GM12892 (cell line): Measurements from ENCODE around the gene ATP8B3.

ENCODE experiments used
- DNase-seq: peaks from one replicate; pipeline ENCODE4 v3.0.0; 2011; ENCODE audit not compliant: insufficient read length
- FAIRE-seq: peaks from 2 replicates; lab custom pipeline; 2011; peaks lifted over from hg19 to GRCh38; lab: Jason Lieb, UNC
- POLR2A ChIP-seq: IDR thresholded peaks from 2 replicates; pipeline ENCODE4 v1.6.1; 2011; ENCODE audit warnings: low read depth, low read length, control low read depth
- POLR2AphosphoS5 ChIP-seq: IDR thresholded peaks from 2 replicates; pipeline ENCODE4 v1.6.1; 2011; ENCODE audit warnings: low read depth, low read length, control low read depth
- TAF1 ChIP-seq: IDR thresholded peaks from 2 replicates; pipeline ENCODE4 v1.6.1; 2011; ENCODE audit warnings: low read depth, mild to moderate bottlenecking, control low read depth, low read length, borderline replicate concordance

Gene ATP8B3

DNA sequence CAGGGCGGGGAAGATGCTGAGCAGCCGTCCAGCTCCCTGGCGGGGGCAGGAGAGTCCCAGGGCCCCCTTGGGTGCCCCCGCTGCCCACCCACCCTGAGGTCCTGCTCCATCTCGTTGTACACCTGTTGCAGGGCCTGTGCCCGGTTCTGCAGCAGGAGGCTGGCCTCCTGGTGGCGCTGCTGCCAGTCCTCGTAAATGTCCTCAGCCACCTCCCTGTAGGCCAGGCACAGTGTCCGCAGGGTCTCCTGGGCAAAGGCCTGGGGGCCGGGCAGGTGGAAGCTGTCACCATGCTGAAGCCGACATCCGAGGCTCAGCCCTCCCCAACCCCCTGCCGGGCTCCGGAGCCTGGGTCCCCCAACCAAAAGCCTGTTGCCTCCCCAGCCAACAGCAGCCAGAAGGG is 20.2 kb downstream of the ATP8B3 start:
- FAIRE-seq (no peak), DNase-seq (no peak)
- TF ChIP-seq POLR2AphosphoS5 (no peak), POLR2A (no peak), TAF1 (no peak)

GRCh38 chr19:1790054-1790792 is 21.9 kb downstream of the ATP8B3 start:
- DNase-seq (no peak), FAIRE-seq (no peak)
- TF ChIP-seq POLR2A, result no peak

- TF ChIP-seq POLR2AphosphoS5 (no peak), TAF1 (no peak), POLR2A (no peak)
- DNase-seq (no peak), FAIRE-seq (no peak)
Measured at GRCh38 chr19:1789261-1790041, 22.6 kb downstream of the ATP8B3 start.

GRCh38 chr19:1787116-1787515 is 25.0 kb downstream of the ATP8B3 start:
- no peak for DNase-seq
- TF ChIP-seq TAF1, result no peak
- no peak for TF ChIP-seq POLR2AphosphoS5
- TF ChIP-seq POLR2A, result no peak
- FAIRE-seq, result no peak

GRCh38 chr19:1786668-1787067 is 25.4 kb downstream of the ATP8B3 start:
- FAIRE-seq, result no peak
- no peak for TF ChIP-seq TAF1
- TF ChIP-seq POLR2A, result no peak
- no peak for TF ChIP-seq POLR2AphosphoS5

DNA sequence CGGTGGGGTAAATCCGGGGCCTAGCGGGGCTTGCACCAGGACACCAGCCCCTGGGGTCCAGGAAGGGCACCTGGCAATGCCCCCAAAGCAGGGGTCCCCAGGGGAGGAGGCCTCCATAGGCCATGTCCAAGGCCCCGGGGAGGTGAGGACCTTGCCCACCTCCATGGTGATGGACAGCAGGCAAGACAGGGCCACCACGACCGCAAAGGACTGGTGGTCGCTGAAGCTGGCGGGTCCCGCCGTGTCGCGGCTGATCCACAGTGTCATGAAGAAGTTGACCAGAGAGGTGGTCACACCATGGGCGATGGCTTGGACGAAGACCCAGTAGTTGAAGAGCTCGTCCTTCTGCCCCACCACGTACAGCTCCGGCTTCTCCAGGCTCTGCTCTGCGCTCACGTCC is 26.8 kb downstream of the ATP8B3 start:
- FAIRE-seq (no peak), DNase-seq (no peak)
- TF ChIP-seq POLR2AphosphoS5 (no peak), TAF1 (no peak), POLR2A (no peak)

More at GRCh38 chr19:1786668-1787067, 25.4 kb downstream of the ATP8B3 start:
- no peak for DNase-seq

DNA sequence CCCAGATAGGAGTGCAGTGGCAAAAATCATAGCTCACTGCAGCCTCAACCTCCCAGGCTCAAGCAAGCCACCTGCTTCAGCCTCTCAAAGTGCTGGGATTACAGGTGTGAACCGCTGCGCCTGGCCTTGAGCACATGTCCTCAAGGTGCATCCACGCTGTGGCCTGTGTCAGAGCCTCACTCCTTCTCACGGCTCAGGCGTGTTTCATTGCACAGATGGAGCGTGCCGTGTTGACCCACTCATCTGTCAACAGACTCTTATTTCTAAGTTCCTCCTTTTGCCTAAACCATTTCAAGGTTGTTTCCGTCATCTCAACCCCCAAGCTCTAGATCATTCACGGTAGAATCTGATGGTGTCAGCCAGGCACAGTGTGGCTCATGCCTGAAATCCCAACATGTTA is 28.2 kb downstream of the ATP8B3 start:
- TF ChIP-seq POLR2AphosphoS5 (no peak), TAF1 (no peak), POLR2A (no peak)
- FAIRE-seq, result no peak
- DNase-seq, result no peak

GRCh38 chr19:1783354-1783753 is 28.7 kb downstream of the ATP8B3 start:
- TF ChIP-seq POLR2AphosphoS5, result no peak
- TF ChIP-seq POLR2A, result no peak
- TF ChIP-seq TAF1, result no peak
- no peak for DNase-seq
- no peak for FAIRE-seq

DNA sequence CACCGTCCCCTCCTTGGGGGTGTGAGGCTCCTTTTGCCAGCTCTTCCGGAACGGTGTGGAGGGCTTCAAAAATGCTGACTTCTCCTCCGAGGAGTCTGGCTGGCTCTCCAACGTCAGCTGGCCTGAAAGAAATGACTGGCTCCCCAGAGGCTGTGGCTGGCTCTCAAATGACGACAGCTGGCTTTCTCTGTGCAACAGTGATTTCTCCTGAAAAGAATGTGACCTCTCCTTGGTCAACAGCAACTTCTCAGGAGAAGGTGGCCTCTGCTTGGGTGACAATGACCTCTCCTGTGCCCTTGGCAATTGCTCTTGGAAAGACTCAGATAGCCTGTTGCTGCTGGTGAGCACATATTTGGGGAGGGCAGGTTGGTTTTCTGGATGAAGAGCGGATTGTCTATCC is 29.6 kb downstream of the ATP8B3 start:
- TF ChIP-seq TAF1 (no peak), POLR2AphosphoS5 (no peak)
- DNase-seq, result no peak
- FAIRE-seq, result no peak

DNA sequence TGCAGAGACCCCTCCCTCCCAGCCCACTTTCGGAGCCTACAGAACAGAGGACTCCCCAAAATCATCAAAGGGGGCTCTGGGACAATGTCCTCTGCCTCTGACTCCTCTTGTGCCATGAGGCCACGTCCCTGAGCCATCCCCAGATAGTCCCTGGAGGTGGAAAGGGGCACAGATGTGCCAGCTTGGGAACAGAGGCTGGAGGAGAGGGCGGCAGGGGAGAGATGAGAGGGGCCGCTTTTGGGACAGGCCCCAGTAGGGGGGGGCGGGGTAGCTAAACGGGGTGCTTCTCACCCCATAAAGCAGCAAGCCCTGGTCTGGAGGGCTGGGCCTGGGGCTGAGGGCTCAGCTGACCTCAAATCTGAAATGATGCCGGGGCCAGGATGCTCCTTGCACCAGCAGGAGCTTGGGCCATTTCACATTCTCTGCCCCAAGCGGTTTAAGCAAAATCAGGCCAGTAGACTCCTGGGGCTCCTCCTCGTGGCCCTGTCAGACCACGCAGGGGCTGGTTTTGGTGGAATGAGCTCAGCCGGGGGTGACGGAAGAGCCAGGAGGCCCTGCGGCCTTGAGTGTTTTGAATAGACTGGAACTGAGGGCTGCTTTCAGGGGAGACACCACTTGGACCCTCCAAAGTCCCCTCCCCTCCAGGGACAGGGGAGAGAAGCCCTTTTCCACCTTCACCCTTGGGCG is 31.7 kb downstream of the ATP8B3 start:
- TF ChIP-seq POLR2A (no peak), POLR2AphosphoS5 (no peak), TAF1 (no peak)
- FAIRE-seq, result no peak

DNA sequence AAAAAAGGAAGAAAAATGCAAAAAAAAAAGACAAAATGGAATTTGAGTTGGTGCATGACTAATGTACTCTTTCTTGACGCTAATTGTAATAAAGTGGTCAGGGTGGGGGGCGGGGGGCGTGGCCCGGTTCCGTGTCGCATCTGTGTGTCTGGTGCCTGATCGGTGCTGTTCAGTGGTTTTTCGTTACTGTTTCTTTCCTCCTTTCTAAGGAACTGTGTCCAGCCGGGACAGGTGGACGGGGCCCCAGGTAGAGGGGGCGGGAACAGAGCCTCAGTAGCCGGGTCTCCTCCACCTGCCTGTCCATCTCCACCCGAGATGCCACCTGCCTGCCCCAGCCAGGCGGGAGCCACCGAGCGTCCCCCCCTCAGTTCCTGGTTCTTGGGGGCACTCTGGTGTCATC is 32.5 kb downstream of the ATP8B3 start:
- DNase-seq, result no peak
- TF ChIP-seq POLR2AphosphoS5 (no peak), TAF1 (no peak), POLR2A (no peak)
- FAIRE-seq, result no peak

More for the DNA sequence above, 31.7 kb downstream of the ATP8B3 start:
- no peak for DNase-seq

- FAIRE-seq (no peak), DNase-seq (no peak)
- TF ChIP-seq POLR2AphosphoS5, result no peak
- no peak for TF ChIP-seq TAF1
- TF ChIP-seq POLR2A, result no peak
Measured at GRCh38 chr19:1777149-1777548, 34.9 kb downstream of the ATP8B3 start.

- TF ChIP-seq POLR2A (no peak), TAF1 (no peak)
- no peak for FAIRE-seq
- DNase-seq, result no peak
Measured at GRCh38 chr19:1776606-1777147, 35.4 kb downstream of the ATP8B3 start.
